HG03159 (cell line): ENCODE measurements around the gene CDC42.

Source experiments
- ATAC-seq: cut with Tn5 transposase; IDR thresholded peaks from one replicate; pipeline ENCODE4 v1.9.1; 2021; ENCODE audit warnings: mild to moderate bottlenecking, moderate library complexity; ENCODE audit not compliant: unreplicated experiment

CDC42 gene

DNA sequence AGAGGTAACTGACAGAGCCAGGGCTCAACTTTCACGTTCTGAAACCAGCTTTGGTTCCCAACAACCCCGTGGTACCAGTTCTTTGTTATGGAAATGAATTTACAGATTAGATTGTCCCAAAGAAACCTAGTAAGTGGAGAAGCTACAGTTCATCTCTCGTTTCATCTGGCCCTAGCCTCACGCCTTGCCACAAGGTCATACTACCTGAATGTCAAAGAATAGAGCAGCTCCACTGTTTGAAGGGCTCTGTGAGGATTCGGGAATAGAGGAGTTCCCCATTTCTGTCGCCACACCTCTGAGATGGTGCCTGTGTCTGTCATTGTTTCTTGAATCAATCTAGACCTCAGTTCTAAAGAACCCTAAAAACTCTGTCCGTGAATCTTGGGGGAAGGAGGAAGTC, 15.0 kb upstream of the CDC42 start:
- no peak for ATAC-seq

DNA sequence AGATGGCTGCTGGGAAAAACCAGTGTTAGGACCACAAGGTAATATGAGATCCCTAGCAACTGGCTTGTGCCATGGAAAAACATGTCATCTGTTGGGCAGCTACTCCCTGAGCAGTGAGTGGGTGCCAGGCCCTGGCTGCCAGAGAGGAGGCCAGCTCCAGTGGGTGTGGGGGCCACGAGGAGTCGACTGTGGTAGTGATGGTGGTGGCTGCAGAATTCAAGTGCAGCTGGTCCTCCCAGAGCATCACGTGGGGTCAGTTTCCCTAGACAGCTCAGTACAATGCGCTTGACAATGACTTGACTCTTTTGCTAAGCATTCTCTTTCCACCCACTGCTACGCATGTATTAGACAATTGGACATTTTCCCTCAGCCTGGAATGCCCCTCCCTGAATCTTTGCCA, 14.5 kb upstream of the CDC42 start:
- no peak for ATAC-seq

DNA sequence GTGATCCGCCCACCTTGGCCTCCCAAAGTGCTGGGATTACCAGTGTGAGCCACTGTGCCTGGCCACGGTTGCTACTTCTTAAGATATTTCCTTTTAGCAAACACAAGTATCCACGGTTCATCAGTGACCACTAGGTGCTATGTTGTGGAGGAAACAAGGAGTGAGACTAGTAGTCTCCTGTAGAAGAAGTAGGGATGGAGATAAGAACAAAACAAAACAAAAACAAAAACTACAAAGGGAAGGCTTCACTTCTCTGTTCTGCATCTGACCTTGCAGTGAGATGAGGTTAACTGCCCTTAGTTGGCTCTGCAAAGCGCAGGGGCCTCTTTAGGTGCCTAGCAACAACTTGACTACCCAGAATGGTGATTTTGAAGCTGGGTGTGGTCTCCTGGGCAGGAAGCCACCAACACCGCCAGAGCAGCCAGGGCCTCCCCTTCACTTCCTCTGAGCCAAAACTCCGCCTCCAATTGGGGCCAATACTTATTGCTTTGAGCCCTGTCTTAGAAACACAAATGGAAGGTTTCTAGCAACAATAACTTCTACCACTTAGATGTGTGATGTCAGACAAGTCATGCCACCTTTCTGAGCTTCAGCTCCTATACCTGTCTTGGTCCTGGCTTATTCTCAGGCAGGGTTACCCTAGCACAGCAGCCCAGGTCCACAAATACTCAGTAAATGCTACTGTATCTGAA, 12.8 kb upstream of the CDC42 start:
- peak; percentile 94 for ATAC-seq

DNA sequence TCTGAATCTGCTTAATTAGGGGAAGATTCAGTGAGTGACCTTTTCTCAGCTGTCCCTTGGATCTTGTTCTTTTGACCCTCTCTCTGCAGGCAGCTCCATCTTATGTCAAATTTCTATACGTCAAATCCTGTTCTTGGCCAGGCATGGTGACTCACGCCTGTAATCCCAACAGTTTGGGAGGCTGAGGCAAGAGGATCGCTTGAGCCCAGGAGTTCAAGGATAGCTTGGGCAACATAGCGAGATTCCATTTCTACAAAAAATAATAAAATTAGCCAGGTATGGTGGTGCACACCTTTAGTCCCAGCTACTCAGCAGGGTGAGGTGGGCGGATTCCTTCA, 12.3 kb upstream of the CDC42 start:
- ATAC-seq, result no peak

GRCh38 chr1:22041505-22041904, 11.0 kb upstream of the CDC42 start:
- no peak for ATAC-seq

DNA sequence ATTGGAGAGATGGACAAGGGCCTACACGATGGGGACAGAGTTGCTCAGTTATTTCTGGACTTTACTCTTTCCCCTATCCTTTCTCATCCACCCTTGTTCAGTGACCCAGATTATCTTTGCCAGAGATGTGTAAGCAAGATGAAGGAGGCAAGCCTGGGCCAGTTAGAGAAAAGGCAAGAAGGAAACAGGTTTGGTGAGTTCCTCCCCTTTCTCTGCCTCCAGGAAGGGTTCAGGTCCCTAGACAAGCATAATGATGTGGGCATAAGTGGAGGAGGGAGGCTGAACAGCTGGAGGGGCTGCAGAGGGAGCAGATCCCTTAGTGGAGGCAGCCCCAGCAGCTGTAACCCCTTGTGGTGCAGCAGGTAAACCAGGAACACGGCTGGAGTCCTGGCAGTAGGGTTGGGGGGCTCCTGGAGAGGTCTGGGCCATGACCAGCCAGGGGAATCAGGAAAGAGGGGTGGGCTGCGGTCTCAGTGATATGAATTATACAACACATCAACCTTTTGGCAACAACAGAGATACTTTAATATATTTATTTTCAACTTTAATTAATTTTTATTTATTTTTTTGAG, 9.2 kb upstream of the CDC42 start:
- ATAC-seq, result no peak

- no peak for ATAC-seq
These were observed 7.7 kb upstream of the CDC42 start for GRCh38 chr1:22044690-22045420.

GRCh38 chr1:22045604-22046228, 6.8 kb upstream of the CDC42 start:
- no peak for ATAC-seq

GRCh38 chr1:22048351-22049192, 3.9 kb upstream of the CDC42 start:
- no peak for ATAC-seq

- no peak for ATAC-seq
These were observed 2.2 kb upstream of the CDC42 start for GRCh38 chr1:22050330-22050729.

DNA sequence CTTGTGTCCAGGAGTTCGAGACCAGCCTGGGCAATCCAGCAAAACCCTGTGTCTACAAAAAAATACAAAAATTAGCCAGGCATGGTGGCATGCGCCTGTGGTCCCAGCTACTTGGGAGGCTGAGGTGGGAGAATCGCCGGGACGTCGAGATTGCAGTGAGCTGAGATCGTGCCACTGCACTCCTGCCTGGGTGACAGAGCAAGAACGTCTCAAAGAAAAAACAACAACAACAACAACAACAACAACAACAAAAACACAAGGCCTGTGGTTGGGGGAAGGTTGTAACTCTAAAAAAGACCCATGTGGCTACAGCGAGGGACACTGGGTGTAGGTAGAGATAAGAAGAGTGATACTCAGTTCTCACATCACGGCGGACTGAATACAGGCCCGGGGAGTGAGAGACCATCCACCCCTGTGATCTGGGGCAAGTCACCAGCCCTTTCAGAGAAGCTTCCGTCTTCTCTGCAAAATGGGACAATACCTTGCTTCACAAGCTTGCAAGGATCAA, 848 bp upstream of the CDC42 start:
- ATAC-seq, result no peak

DNA sequence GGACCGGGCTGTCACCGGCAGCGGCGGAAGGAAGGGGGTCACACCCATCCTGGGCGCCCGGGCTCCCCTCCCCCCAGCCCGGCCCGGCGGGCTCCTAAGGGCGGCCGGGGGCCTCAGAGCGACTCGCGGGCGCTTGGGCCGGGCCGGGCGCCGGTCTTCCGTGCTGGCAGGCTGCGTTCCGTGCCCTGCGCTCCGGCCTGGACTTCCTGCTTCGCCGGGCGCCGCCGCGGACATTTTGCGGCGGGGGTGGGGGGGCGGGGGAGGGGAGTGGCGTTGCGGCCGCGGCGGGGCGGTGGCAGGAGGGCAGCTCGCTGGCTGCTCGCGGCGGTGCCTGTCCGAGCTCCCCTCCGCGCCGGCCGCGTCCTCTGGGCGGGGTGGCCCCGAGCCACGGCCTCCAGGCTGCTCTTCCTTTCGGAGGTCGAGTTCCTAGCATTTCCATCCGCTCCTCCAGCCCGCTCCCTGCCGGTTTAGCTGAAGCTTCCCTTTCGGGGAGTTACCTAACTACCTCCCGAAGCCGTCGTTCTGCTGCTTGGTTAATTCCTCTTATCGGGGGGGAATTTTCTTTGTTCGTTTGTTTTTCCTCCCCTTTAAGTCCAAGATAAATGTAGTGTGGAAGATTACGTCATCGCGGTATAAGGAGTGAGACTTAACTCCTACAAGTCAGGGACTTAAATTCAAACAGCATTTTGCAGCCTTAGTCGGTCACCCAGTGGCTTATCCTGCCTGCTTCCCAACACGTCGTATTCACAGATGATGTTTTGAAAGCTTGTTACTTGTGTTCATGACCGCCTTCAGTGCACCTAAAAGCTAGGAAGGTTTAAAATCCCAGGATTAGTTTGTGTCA, 730 bp downstream of the CDC42 start:
- ATAC-seq, result peak; percentile 25

- no peak for ATAC-seq
These were observed 1.6 kb downstream of the CDC42 start for GRCh38 chr1:22053861-22054770.

- ATAC-seq, result no peak
These were observed 3.0 kb downstream of the CDC42 start for GRCh38 chr1:22055463-22055862.

DNA sequence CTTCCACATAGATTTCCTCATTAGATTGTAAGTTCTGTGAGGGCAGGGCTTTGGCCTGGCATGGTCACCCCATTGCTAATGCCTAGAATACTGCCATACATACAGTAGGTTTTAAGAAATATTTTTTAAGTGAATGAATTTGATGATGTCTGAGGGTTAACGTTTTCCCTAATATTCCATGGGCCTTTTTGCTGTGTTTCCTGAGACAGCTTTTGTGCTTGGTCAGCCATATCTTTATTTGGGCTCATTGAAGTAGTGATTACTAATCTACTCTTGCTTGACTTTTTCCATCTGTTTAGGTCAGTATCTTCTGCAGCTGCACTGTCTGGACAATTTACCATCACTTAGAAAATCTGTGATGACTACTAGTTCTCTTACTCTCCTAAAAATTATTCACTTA, 3.5 kb downstream of the CDC42 start:
- ATAC-seq, result no peak

DNA sequence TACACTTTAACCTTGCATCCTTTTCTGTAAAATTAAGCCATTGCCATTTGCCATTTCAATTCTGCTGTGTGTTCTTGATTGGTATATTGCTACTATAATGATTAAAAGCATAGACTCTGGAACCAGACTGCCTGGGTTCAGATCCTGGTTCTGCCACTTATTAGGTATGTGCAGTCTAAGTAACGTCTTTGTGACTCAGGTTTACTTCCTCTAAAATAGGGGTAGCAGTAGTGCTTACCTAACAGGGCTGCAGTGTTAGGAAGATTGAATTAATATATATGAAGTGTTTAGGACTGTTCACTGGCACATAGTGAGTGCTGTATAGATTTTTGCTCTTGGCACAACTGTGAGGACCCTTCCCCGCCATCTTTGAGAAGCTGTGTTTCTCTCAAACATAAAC, 4.4 kb downstream of the CDC42 start:
- no peak for ATAC-seq

DNA sequence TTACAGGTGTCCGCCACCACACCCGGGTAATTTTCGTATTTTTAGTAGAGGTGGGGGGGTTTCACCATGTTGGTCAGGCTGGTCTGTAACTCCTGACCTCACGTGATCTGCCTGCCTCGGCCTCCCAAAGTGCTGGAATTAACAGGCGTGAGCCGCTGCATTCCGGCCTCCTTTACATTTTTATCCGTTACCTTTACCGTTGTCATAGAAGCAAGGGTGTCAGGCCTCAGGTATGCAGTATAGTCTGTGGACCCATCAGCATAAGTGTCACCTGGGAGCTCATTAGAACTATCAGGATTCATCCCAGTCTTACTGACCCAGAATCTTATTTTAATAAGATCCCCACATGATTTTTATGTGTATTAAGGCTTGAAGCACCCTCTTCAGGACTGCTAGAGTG, 5.4 kb downstream of the CDC42 start:
- no peak for ATAC-seq

DNA sequence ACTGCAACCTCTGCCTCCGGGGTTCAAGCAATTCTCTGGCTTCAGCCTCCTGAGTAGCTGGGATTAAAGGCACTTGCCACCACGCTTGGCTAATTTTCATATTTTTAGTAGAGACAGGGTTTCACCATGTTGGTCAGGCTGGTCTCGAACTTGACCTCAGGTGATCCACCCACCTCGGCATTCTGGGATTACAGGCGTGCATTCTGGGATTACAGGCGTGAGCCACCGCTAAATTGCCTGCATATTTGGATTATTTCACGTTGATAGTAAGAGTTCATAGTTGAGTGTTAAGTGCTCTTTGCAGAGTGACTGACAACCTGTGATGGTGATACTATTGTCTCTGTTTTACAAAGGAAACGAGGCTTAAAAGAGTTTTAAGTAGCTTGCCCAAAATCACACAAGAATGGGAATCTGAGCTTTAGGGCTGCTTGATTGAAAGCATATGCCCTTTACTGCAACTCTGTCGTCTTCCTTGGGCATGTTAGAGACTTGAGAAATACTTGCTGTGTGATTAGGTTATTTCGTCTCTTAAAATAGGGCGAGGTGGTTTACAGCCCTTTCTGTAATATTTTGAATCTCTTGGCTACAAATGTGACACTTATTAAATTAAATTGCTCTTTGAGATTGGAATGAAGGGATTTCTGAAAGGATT, 12.4 kb downstream of the CDC42 start:
- no peak for ATAC-seq
